Activated CD4-positive, alpha-beta T cell treated with anti-CD3 and anti-CD28 coated beads, Interleukin-2, amount 10 ng/mL, durations not matched to agents 24 days and 14 days (primary cell): ENCODE results near the gene FRMPD4. TPM values are rescaled to one million over a fixed set of nuclear protein-coding genes. Genes with fewer than 3 reads are reported as not detected.

Experiments used
- DNase-seq: peaks from one replicate; pipeline ENCODE4 v3.0.0; 2022
- H3K27ac Mint-ChIP-seq: one replicate; pipeline ENCODE4 v1.8.0; 2022; ENCODE audit warnings: mild to moderate bottlenecking, mixed read lengths
- H3K27me3 Mint-ChIP-seq: one replicate; pipeline ENCODE4 v1.8.0; 2022; ENCODE audit warnings: mixed read lengths
- H3K36me3 Mint-ChIP-seq: one replicate; pipeline ENCODE4 v1.8.0; 2022; ENCODE audit warnings: low read depth, mild to moderate bottlenecking, mixed read lengths
- H3K4me1 Mint-ChIP-seq: one replicate; pipeline ENCODE4 v1.8.0; 2021; ENCODE audit warnings: mixed read lengths
- H3K4me3 Mint-ChIP-seq: one replicate; pipeline ENCODE4 v1.8.0; 2022; ENCODE audit warnings: mild to moderate bottlenecking, moderate library complexity, mixed read lengths
- H3K9me3 Mint-ChIP-seq: one replicate; pipeline ENCODE4 v1.8.0; 2021; ENCODE audit warnings: mixed read lengths
- intact Hi-C: fragments of 100-400 bp; cut with micrococcal nuclease; formaldehyde crosslinking; loops from one replicate; pipeline ENCODE4 v1.15.1; 2023
- total RNA-seq: library from RNA; stranded (reverse); gene quantifications from 2 replicates; pipeline ENCODE4 v1.2.3, GENCODE V29; 2022

The FRMPD4 gene
- total RNA-seq, 1 donor from 2014 or later, result not detected

GRCh38 chrX:12753366-12753765 lies 615.1 kb downstream of the FRMPD4 start:
- DNase-seq, result no peak
- H3K4me3 Mint-ChIP-seq, result no peak overlapping the region
- H3K36me3 Mint-ChIP-seq, result no peaks in the 10 kb centered on the region
- H3K27ac Mint-ChIP-seq, result no peak overlapping the region
- intact Hi-C loops, result no loop called here
- peaks cover 2% of the 10 kb centered on the region for H3K4me1 Mint-ChIP-seq
- no peaks in the 10 kb centered on the region for H3K9me3 Mint-ChIP-seq
- H3K27me3 Mint-ChIP-seq, result peaks cover 8% of the 10 kb centered on the region

GRCh38 chrX:12758291-12758690 lies 620.0 kb downstream of the FRMPD4 start:
- Mint-ChIP-seq H3K9me3 (no peaks in the 10 kb centered on the region), H3K27me3 (peaks cover 8% of the 10 kb centered on the region), H3K4me3 (no peak overlapping the region), H3K4me1 (peaks cover 2% of the 10 kb centered on the region), H3K36me3 (no peaks in the 10 kb centered on the region), H3K27ac (no peak overlapping the region)
- intact Hi-C loops, result no loop called here
- DNase-seq, result no peak

DNA sequence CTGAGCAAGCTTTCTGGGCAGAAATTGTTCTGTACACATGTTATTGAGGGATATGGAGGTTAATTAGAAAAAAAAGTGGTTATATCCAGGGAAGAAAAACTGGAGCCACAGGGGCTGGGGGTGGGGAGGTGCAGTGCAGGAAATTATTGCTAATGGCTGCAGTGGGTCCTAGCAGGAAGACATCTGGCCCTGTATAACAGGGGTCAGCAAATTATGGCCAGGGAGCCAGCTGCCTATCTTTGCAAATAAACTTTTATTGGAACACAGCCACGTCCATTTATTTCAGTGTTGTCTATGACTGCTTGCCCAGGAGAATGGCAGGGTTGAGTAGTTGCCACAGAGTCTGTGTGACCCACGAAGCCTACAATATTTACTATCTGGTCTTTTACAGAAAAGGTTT lies 629.6 kb downstream of the FRMPD4 start:
- no peaks in the 10 kb centered on the region for H3K36me3 Mint-ChIP-seq
- H3K27me3 Mint-ChIP-seq, result peaks cover 31% of the 10 kb centered on the region
- no peaks in the 10 kb centered on the region for H3K9me3 Mint-ChIP-seq
- H3K27ac Mint-ChIP-seq, result no peak overlapping the region
- intact Hi-C loops, result no loop called here
- no peak for DNase-seq
- no peak overlapping the region for H3K4me3 Mint-ChIP-seq
- peaks cover 7% of the 10 kb centered on the region for H3K4me1 Mint-ChIP-seq

GRCh38 chrX:12768491-12768890 lies 630.2 kb downstream of the FRMPD4 start:
- intact Hi-C loops, result no loop called here
- no peak for DNase-seq
- Mint-ChIP-seq H3K36me3 (no peaks in the 10 kb centered on the region), H3K4me3 (no peak overlapping the region), H3K27ac (no peak overlapping the region), H3K27me3 (peaks cover 31% of the 10 kb centered on the region), H3K4me1 (peaks cover 7% of the 10 kb centered on the region), H3K9me3 (no peaks in the 10 kb centered on the region)

DNA sequence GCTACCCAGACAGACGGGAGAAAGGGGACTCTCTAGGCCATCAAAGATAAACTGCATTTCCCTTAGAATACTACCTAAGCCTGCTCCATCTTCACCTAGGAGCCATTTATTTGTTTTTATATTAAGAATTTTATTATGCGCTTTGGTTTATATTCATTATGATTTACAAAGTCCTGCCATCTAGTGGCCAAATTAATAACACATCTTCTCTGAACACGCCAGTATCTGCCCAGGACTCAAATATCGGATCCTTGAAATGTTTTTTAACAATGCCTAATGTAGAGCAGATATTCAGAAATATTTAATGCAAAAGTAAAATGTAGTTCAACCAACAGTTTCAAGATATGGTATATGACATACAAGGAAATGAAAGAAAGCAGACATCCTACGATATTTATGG lies 632.2 kb downstream of the FRMPD4 start:
- no peaks in the 10 kb centered on the region for H3K9me3 Mint-ChIP-seq
- H3K4me1 Mint-ChIP-seq, result peaks cover 7% of the 10 kb centered on the region
- peaks cover 31% of the 10 kb centered on the region for H3K27me3 Mint-ChIP-seq
- H3K27ac Mint-ChIP-seq, result no peak overlapping the region
- no peak overlapping the region for H3K4me3 Mint-ChIP-seq
- DNase-seq, result peak; percentile 55
- H3K36me3 Mint-ChIP-seq, result no peaks in the 10 kb centered on the region
- intact Hi-C loops, result loop anchor here (5.0 to 10.0 kb wide), 3 partner anchors 122 to 1238 kb away; no protein-coding TSS in a partner anchor

GRCh38 chrX:12771445-12772069 lies 633.3 kb downstream of the FRMPD4 start:
- Mint-ChIP-seq H3K9me3 (no peaks in the 10 kb centered on the region), H3K27me3 (peaks cover 35% of the 10 kb centered on the region), H3K36me3 (no peaks in the 10 kb centered on the region), H3K4me3 (peak overlapping the region; percentile 55), H3K4me1 (peaks cover 7% of the 10 kb centered on the region), H3K27ac (no peak overlapping the region)
- intact Hi-C loops, result loop anchor here (1.0 to 10.0 kb wide), 4 partner anchors 20 to 1239 kb away; partner anchors contain the start of gene PRPS2
- peak; percentile 91 for DNase-seq
